K562 (cell line): ENCODE measurements around the gene GNRH2. TPM values are rescaled to one million over a fixed set of nuclear protein-coding genes. Genes with fewer than 3 reads are reported as not detected.

Source experiments
- CSDE1 ChIP-seq, 2 experiments: fragments of 450-650 bp; IDR thresholded peaks; 2 replicates each; pipeline ENCODE4 v1.6.1; 2016; ENCODE audit warnings: mild to moderate bottlenecking in 1 of 2
- EZH2 ChIP-seq: IDR thresholded peaks from 2 replicates; pipeline ENCODE4 v1.6.1; 2012; ENCODE audit warnings: low read depth, mild to moderate bottlenecking, inconsistent platforms, low read length, borderline replicate concordance
- FOSL1 ChIP-seq: fragments of 200-800 bp; sonication (Bioruptor generic); conservative IDR thresholded peaks from 2 replicates; pipeline ENCODE4 v1.6.1; 2016; ENCODE audit warnings: missing genetic modification characterization, missing compliant biosample characterization
- TBP ChIP-seq: optimal IDR thresholded peaks from 2 replicates; pipeline ENCODE3; 2011; ENCODE audit warnings: low read depth, low read length, improper control_type of control experiment
- ZFPM2 ChIP-seq: fragments of 250-450 bp; sonication (Bioruptor Pico); IDR thresholded peaks from 2 replicates; pipeline ENCODE4 v1.5.1; 2022; ENCODE audit warnings: mild to moderate bottlenecking
- ZNF165 ChIP-seq: fragments of 250-450 bp; sonication (Bioruptor Pico); IDR thresholded peaks from 2 replicates; pipeline ENCODE4 v1.4.0; 2020; ENCODE audit warnings: borderline replicate concordance
- ZNF583 ChIP-seq: fragments of 250-450 bp; sonication (Bioruptor Pico); IDR thresholded peaks from 2 replicates; pipeline ENCODE4 v1.4.0; 2020
- ZNF589 ChIP-seq: fragments of 200-800 bp; sonication (Bioruptor generic); IDR thresholded peaks from 2 replicates; pipeline ENCODE4 v1.6.1; 2016; ENCODE audit warnings: low read depth, missing genetic modification characterization, missing compliant biosample characterization
- polyA plus RNA-seq, 8 experiments: library from polyadenylated mRNA; depleted of rRNA in 4 of 8; stranded (reverse) in 5 of 8; unstranded in 3 of 8; fragments of >200 nt; fragmentation: Nextera tagmentation in 2 of 8; fragmentation: Illumina TruSeq in 1 of 8; extraction: Ambion mirVana in 2 of 8; extraction: Trizol in 1 of 8; gene quantifications; 2 replicates each; pipeline versions ENCODE4 v1.2.1 to v1.2.3, GENCODE V29; 2011 to 2014; ENCODE audit warnings: inconsistent platforms in 1 of 8, missing spikeins in 1 of 8
- total RNA-seq, 7 experiments: library from RNA; depleted of rRNA in 6 of 7; stranded (reverse); fragments of >200 nt in 6 of 7; fragmentation: Illumina TruSeq in 2 of 7; extraction: Trizol in 2 of 7; gene quantifications; 2 replicates each; pipeline versions ENCODE4 v1.2.1 to v1.2.3, GENCODE V29; 2011 to 2021; ENCODE audit warnings: low replicate concordance in 1 of 7
- TF ChIP-seq, protein P1 (sequence below): fragments of 250-450 bp; sonication (Bioruptor Pico); IDR thresholded peaks from 2 replicates; pipeline ENCODE4 v1.5.0; 2021; ENCODE audit warnings: mild to moderate bottlenecking, moderate library complexity
- TF ChIP-seq, protein P2 (sequence below): fragments of 250-450 bp; sonication (Bioruptor Pico); IDR thresholded peaks from 2 replicates; pipeline ENCODE4 v1.4.0; 2020; ENCODE audit warnings: mild to moderate bottlenecking, moderate library complexity, borderline replicate concordance
- TF ChIP-seq, protein P3 (sequence below): fragments of 450-650 bp; formaldehyde crosslinking; IDR thresholded peaks from 2 replicates; pipeline ENCODE4 v1.4.0; 2020; ENCODE audit warnings: mild to moderate bottlenecking, moderate library complexity
- TF ChIP-seq, protein P4 (sequence below): fragments of 200-800 bp; sonication (Bioruptor generic); IDR thresholded peaks from 2 replicates; pipeline ENCODE4 v1.6.1; 2016; ENCODE audit warnings: missing genetic modification characterization, missing compliant biosample characterization
- TF ChIP-seq, protein P5 (sequence below): fragments of 250-450 bp; sonication (Bioruptor Pico); IDR thresholded peaks from 2 replicates; pipeline ENCODE4 v1.5.0; 2021

The GNRH2 gene
- total and polyA plus RNA-seq, 9 of the 15 experiments (the other 6 are each of a cell fraction or from before 2014, with no cell fraction given): 0.11 to 0.50 (median 0.24) TPM; not detected in 5

DNA sequence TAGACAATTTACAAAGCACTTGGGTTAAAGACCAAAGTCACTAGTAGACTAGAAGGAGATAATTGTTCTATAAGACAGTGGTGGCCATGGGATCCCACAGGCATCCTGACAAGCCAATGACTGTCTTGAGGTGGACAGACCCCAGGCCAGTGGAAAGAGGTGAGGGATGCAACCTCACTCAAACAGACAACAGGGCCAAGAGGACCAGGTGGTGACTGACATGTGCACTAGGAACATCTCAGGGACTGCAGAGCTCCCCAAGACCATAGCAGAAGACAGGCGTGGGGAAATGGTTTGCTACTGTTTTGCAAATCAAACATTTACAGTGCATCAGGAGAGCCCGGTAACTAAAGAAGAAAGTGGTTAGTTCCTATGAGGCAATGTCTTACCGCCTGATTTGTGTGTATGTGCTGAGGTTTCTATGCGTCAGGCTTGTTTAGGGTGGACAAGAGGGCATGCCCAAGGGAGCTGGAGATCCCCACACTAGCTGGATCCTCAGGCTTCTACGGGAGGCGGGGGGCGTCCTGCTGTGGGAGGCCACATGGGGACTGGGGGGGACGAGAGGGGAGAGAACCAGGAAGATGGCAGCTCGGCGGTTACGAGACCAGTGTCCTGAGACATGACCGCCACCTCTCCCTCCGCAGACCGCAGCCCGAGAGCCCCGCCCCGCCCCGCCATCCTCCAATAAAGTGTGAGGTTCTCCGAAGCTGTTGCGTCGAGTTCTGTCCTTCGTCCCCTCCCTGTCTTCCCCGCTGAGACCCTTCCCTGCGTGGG lies 1.8 kb downstream of the GNRH2 start (continued):
- TF ChIP-seq, protein P1, sequence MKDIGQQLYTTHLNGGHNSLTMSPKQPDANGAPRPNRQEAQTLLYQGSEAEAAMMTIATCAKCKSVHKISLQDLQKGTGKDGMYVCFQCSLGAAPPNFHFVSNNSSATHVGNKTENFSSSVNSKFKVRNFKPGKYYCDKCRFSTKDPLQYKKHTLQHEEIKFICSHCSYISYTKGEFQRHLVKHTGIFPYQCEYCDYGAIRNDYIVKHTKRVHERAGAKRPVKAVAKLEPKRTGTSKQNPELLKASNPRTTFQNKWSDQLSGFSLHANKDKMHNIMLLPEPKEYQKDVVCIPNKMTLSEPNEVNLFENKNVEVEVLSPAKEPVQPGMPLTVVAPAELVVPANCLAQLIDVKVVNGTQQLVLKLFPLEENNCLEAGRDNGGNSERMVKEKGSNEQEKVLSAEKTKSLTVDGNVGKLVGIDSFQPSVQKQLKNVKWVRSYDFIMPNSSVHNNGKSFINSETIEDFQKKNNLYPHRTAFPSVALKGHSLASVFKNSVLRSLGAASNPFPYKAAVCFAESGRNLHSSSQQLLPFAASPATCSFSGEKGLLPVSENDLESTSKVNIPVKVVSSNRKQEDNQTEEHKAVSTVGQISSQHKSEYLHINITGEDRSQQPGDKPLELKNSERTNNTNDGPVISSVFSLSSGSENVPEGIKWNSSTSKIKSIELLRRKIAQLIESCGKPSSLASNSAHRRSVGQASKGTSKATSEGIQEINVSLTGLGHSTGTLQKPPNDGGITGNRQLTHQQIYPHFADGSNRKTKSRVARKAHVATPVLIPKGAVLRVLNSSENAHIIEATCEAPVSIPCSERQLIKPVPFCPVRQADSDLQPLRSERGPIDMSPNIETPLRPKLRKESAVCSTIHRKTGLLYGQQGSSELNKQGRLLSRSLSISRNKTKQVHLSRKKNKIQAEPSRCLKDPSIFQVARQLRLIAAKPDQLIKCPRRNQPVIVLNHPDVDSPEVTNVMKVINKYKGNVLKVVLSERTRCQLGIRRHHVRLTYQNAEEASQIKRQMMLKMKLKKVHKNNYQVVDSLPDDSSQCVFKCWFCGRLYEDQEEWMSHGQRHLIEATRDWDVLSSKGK: no peak
- TF ChIP-seq, protein P2, sequence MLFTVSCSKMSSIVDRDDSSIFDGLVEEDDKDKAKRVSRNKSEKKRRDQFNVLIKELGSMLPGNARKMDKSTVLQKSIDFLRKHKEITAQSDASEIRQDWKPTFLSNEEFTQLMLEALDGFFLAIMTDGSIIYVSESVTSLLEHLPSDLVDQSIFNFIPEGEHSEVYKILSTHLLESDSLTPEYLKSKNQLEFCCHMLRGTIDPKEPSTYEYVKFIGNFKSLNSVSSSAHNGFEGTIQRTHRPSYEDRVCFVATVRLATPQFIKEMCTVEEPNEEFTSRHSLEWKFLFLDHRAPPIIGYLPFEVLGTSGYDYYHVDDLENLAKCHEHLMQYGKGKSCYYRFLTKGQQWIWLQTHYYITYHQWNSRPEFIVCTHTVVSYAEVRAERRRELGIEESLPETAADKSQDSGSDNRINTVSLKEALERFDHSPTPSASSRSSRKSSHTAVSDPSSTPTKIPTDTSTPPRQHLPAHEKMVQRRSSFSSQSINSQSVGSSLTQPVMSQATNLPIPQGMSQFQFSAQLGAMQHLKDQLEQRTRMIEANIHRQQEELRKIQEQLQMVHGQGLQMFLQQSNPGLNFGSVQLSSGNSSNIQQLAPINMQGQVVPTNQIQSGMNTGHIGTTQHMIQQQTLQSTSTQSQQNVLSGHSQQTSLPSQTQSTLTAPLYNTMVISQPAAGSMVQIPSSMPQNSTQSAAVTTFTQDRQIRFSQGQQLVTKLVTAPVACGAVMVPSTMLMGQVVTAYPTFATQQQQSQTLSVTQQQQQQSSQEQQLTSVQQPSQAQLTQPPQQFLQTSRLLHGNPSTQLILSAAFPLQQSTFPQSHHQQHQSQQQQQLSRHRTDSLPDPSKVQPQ (CRISPR knock-in tag): no peak
- TF ChIP-seq ZNF165 (no peak), ZNF583 (no peak), EZH2 (no peak), TBP (no peak), ZNF589 (CRISPR knock-in tag) (no peak), CSDE1 (IDR thresholded peaks at IDR 0.05) (no peak), FOSL1 (tag) (0 out of 2 replicates have a peak, but pooled peaks have one; percentile 2), ZFPM2 (no peak)
- TF ChIP-seq, protein P3, sequence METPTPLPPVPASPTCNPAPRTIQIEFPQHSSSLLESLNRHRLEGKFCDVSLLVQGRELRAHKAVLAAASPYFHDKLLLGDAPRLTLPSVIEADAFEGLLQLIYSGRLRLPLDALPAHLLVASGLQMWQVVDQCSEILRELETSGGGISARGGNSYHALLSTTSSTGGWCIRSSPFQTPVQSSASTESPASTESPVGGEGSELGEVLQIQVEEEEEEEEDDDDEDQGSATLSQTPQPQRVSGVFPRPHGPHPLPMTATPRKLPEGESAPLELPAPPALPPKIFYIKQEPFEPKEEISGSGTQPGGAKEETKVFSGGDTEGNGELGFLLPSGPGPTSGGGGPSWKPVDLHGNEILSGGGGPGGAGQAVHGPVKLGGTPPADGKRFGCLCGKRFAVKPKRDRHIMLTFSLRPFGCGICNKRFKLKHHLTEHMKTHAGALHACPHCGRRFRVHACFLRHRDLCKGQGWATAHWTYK (CRISPR knock-in tag): no peak
- TF ChIP-seq, protein P4, sequence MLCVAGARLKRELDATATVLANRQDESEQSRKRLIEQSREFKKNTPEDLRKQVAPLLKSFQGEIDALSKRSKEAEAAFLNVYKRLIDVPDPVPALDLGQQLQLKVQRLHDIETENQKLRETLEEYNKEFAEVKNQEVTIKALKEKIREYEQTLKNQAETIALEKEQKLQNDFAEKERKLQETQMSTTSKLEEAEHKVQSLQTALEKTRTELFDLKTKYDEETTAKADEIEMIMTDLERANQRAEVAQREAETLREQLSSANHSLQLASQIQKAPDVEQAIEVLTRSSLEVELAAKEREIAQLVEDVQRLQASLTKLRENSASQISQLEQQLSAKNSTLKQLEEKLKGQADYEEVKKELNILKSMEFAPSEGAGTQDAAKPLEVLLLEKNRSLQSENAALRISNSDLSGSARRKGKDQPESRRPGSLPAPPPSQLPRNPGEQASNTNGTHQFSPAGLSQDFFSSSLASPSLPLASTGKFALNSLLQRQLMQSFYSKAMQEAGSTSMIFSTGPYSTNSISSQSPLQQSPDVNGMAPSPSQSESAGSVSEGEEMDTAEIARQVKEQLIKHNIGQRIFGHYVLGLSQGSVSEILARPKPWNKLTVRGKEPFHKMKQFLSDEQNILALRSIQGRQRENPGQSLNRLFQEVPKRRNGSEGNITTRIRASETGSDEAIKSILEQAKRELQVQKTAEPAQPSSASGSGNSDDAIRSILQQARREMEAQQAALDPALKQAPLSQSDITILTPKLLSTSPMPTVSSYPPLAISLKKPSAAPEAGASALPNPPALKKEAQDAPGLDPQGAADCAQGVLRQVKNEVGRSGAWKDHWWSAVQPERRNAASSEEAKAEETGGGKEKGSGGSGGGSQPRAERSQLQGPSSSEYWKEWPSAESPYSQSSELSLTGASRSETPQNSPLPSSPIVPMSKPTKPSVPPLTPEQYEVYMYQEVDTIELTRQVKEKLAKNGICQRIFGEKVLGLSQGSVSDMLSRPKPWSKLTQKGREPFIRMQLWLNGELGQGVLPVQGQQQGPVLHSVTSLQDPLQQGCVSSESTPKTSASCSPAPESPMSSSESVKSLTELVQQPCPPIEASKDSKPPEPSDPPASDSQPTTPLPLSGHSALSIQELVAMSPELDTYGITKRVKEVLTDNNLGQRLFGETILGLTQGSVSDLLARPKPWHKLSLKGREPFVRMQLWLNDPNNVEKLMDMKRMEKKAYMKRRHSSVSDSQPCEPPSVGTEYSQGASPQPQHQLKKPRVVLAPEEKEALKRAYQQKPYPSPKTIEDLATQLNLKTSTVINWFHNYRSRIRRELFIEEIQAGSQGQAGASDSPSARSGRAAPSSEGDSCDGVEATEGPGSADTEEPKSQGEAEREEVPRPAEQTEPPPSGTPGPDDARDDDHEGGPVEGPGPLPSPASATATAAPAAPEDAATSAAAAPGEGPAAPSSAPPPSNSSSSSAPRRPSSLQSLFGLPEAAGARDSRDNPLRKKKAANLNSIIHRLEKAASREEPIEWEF (CRISPR knock-in tag): no peak
- TF ChIP-seq, protein P5, sequence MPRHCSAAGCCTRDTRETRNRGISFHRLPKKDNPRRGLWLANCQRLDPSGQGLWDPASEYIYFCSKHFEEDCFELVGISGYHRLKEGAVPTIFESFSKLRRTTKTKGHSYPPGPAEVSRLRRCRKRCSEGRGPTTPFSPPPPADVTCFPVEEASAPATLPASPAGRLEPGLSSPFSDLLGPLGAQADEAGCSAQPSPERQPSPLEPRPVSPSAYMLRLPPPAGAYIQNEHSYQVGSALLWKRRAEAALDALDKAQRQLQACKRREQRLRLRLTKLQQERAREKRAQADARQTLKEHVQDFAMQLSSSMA (CRISPR knock-in tag): no peak
